ENCODE measurements around the gene DCLK1.

DCLK1 gene

DNA sequence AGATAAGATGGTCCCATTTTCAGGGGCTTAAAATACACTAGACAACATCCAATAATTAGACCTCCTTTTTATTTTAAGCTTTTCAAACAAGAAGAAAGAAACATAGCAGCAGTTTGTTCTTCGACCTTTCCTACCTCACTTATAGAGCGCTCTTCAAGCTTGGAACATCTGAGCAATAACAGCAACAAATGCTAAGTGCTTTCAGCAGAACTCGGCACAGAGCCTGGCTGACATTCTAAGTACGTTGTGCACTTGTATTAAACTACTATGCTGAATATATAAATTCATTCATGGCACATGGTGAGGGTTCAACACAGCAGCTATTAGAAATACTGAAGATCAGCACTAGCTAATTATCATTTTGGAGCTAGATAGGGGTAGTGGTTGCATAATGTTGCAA is 398.6 kb downstream of the DCLK1 start:
- DNase-seq, result no peak

DNA sequence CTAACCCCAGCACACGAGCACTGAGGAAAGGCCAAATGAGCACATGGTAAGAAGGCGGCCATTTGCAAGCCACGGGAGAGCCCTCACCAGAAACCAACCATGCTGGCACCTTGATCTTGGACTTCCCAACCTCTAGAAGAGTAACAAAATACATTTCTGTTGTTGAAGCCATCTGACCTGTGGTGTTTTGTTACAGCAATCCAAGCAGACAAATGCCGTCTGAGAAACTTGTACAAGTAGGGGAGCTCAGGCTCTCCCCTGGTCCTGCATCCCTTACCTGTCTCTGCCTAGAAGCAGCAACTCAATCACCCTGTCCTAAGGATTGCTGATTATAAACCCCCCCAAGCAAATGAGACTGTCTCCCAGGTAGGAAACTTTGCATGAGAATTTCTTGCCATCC is 399.7 kb downstream of the DCLK1 start:
- no peak for DNase-seq

GRCh38 chr13:35729926-35730627 is 401.1 kb downstream of the DCLK1 start:
- DNase-seq, result no peak

- DNase-seq, result no peak
These were observed 403.3 kb downstream of the DCLK1 start for GRCh38 chr13:35727881-35728280.

DNA sequence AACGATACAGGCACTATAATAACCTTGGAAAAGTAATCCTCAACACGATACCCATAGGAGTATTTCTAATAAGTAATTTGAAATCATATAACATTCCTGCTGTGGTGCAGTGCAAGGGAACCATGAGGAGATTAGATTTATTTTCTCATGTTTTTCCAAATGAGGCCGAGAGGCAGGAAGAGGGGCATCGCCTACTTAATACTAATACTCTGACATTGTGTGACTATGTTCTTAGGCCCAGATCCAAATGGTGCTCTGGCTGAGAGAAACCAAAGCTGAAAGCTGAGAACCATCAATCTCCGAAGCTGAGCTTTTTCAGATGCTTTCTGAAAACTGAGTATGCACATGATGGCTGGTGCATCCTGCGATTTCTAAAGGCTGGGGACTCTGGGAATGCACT is 406.7 kb downstream of the DCLK1 start:
- no peak for DNase-seq

- DNase-seq, result no peak
These were observed 407.4 kb downstream of the DCLK1 start for GRCh38 chr13:35723821-35724220.

- DNase-seq, result no peak
These were observed 408.1 kb downstream of the DCLK1 start for GRCh38 chr13:35723053-35723461.

GRCh38 chr13:35722458-35723052 is 408.6 kb downstream of the DCLK1 start:
- no peak for DNase-seq

DNA sequence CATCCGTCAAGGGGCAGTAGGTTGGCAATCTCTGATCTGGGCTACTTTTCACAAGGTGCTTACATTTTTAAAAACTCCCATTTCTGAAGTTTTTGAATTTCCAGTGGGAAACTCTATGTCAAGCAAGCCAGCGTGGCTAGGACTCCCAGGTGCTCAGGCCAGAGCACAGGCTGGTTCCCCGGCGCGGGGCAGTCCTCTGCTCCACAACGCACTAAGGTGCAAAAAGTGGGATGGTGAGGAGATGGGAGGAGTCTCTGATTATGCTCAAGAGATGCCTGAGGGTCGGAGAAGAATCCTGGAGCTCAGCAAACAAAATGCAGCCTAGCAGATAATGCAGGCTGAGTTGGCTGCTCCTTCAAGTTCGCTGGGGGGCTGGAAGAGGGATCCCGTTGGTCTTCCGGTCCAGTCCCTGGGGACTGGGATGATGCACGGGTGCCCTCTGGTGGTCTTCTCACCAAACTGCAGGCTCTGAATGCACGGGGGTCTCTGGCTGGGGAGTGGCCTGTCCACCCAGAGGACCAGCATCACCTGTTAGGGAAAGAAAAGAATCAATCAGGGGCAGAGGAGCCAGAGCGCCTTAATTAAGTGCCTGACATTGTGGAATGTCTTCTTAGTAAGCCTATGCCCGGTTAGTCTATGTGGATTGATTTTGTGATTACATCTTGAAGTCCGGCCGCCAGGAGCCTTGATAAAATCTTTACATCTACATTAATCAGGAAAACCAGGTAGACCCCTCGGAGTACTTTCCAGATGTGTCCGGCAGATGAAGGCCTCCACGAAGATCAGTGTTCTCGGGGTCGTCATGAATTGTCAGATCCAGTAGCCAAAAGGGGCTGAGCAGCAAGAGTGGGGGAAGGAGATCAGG is 410.3 kb downstream of the DCLK1 start:
- peak; percentile 52 for DNase-seq

DNA sequence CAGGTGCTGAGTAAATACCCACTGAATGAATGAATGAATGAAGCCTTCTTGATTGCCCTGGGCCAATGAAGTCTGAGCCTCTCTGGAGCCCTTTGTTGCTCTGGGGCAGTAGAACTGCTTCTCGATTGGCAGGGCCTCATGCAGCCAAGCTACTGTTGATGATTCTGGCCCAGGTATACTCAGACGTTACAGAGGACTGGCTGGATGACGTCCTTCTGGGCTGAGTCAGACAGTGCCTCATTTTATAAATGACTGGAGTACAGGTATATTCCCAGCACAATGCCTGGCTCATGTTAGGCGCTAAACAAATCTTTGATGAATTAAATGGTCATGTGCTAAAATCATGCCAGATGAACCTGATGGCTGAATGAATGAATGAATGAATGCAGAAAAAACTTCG is 410.9 kb downstream of the DCLK1 start:
- no peak for DNase-seq
